ENCODE measurements around the gene RIOK3. TPM values are rescaled to one million over a fixed set of nuclear protein-coding genes. Genes with fewer than 3 reads are reported as not detected.

RIOK3 gene
- total and polyA plus RNA-seq, 7 donors, result 38.2 to 206 (median 54.6) TPM

- TF ChIP-seq EP300 (IDR thresholded peaks at IDR 0.05) (no peak), POLR2A (IDR thresholded peaks at IDR 0.05) (no peak), POLR2AphosphoS5 (IDR thresholded peaks at IDR 0.05) (no peak)
- TF ChIP-seq, protein P1, sequence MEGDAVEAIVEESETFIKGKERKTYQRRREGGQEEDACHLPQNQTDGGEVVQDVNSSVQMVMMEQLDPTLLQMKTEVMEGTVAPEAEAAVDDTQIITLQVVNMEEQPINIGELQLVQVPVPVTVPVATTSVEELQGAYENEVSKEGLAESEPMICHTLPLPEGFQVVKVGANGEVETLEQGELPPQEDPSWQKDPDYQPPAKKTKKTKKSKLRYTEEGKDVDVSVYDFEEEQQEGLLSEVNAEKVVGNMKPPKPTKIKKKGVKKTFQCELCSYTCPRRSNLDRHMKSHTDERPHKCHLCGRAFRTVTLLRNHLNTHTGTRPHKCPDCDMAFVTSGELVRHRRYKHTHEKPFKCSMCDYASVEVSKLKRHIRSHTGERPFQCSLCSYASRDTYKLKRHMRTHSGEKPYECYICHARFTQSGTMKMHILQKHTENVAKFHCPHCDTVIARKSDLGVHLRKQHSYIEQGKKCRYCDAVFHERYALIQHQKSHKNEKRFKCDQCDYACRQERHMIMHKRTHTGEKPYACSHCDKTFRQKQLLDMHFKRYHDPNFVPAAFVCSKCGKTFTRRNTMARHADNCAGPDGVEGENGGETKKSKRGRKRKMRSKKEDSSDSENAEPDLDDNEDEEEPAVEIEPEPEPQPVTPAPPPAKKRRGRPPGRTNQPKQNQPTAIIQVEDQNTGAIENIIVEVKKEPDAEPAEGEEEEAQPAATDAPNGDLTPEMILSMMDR (IDR thresholded peaks at IDR 0.05), result no peak
- Histone ChIP-seq H3K27me3 (no peaks in the 10 kb centered on the region), H3K4me3 (no peak overlapping the region), H3K36me3 (peaks cover 20 to 98% (median 65%) of the 10 kb centered on the region in 4 donors), H3K4me1 (peaks cover 0 to 7% (median 0%) of the 10 kb centered on the region in 4 donors), H3K9me3 (no peaks in the 10 kb centered on the region), H3K27ac (no peak overlapping the region)
- no peak for DNase-seq
- intact Hi-C loops (cut with DNase I), result no loop called here
- 86 to 90% methylated on average over 3 of the region's 3 CpGs for WGBS, 2 donors
Measured at GRCh38 chr18:23529604-23530003, 76.5 kb downstream of the RIOK3 start.

- H3K27ac ChIP-seq, result no peak overlapping the region
- no peak for DNase-seq
- H3K4me3 ChIP-seq, result no peak overlapping the region
- intact Hi-C loops (cut with DNase I), result no loop called here
- TF ChIP-seq, protein P1 (IDR thresholded peaks at IDR 0.05), result no peak
- TF ChIP-seq POLR2A (IDR thresholded peaks at IDR 0.05) (no peak), EP300 (IDR thresholded peaks at IDR 0.05) (no peak), POLR2AphosphoS5 (IDR thresholded peaks at IDR 0.05) (no peak)
- H3K27me3 ChIP-seq, result no peaks in the 10 kb centered on the region
- 88 to 91% methylated on average over 7 of the region's 7 CpGs for WGBS, 2 donors
- H3K4me1 ChIP-seq, result peaks cover 0 to 7% (median 0%) of the 10 kb centered on the region in 4 donors
- H3K9me3 ChIP-seq, result no peaks in the 10 kb centered on the region
- H3K36me3 ChIP-seq, result peaks cover 26 to 98% (median 71%) of the 10 kb centered on the region in 4 donors
Measured at GRCh38 chr18:23530195-23530594, 77.1 kb downstream of the RIOK3 start.

DNA sequence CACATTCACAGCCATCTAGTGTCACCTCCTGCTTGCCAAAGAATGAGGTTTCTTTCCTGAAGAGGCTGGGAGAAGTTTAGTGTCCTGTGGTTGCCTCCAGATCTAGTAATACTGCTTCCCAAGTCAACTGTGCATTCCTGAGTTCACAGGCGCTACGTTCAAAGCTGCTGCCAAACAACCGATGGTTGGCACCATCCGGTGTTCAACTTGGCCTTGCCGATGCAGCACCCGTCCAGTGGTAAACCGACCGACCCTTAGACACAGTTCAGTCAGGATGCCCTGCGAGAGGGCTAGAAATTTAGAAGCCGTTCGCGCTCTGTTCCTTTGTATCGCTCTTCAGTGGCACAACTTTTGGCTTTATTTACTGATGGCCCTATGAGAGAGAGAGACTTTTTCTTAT is 78.8 kb downstream of the RIOK3 start:
- Histone ChIP-seq H3K27ac (no peak overlapping the region), H3K4me1 (peaks cover 0 to 7% (median 0%) of the 10 kb centered on the region in 4 donors), H3K9me3 (no peaks in the 10 kb centered on the region), H3K36me3 (peaks cover 31 to 98% (median 76%) of the 10 kb centered on the region in 4 donors), H3K4me3 (no peak overlapping the region), H3K27me3 (no peaks in the 10 kb centered on the region)
- intact Hi-C loops (cut with DNase I), result no loop called here
- WGBS, 2 donors, result 94 to 96% methylated on average over 13 of the region's 13 CpGs
- TF ChIP-seq POLR2AphosphoS5 (IDR thresholded peaks at IDR 0.05), result peak in 1 of 4 donors; percentile 12
- no peak for TF ChIP-seq EP300 (IDR thresholded peaks at IDR 0.05)
- no peak for DNase-seq

Small RNAs within 50 kb of the gene (small RNA-seq; reads per million reads assigned to genes)
- gene AC026634.1 (0 reads per million in 3 donors), gene RF00019 (0 reads per million in 3 donors)

Other genes with a start within 250 kb of the RIOK3 start
- 10 to 100 TPM; 11.8 to 21.6 (median 17.4) TPM for gene RMC1, start 50.2 kb downstream of the RIOK3 start, total RNA-seq
- gene RMC1, start 50.2 kb downstream of the RIOK3 start, polyA plus RNA-seq, result 10 to 100 TPM; 19.8 to 38.1 (median 27.9) TPM
- 10 to 100 TPM; 34.9 to 59.2 (median 48.1) TPM for gene NPC1, start 133.2 kb downstream of the RIOK3 start, total RNA-seq
- gene NPC1, start 133.2 kb downstream of the RIOK3 start, polyA plus RNA-seq, result 10 to 100 TPM in 2 of 3 donors, 1 to 10 TPM in 1; 9.0 to 27.4 (median 12.5) TPM
- 10 to 100 TPM in 1 of 4 donors, 1 to 10 TPM in 3; 3.0 to 31.0 (median 6.3) TPM for gene ANKRD29, start 209.6 kb downstream of the RIOK3 start, total RNA-seq
- 1 to 10 TPM; 2.5 to 4.2 (median 4.2) TPM for gene ANKRD29, start 209.6 kb downstream of the RIOK3 start, polyA plus RNA-seq
- 10 to 100 TPM in 3 of 4 donors, 1 to 10 TPM in 1; 8.4 to 18.6 (median 12.2) TPM for gene LAMA3, start 236.2 kb downstream of the RIOK3 start, total RNA-seq
- gene LAMA3, start 236.2 kb downstream of the RIOK3 start, polyA plus RNA-seq, result 10 to 100 TPM in 2 of 3 donors, 1 to 10 TPM in 1; 6.0 to 19.9 (median 15.0) TPM